GM18511 (cell line): ENCODE data around the gene HSPA1B.
"Not testable (repeated sequence)": the region's sequence is repeated elsewhere in the genome, so short reads cannot be mapped to it uniquely, and the experiment has no call there.

Source experiments
- ATAC-seq: cut with Tn5 transposase; IDR thresholded peaks from one replicate; pipeline ENCODE4 v1.9.1; 2021; ENCODE audit warnings: mild to moderate bottlenecking, moderate library complexity; ENCODE audit not compliant: unreplicated experiment

HSPA1B gene

GRCh38 chr6:31851980-31852718 lies 24.6 kb downstream of the HSPA1B start:
- ATAC-seq = not testable (repeated sequence)

GRCh38 chr6:31857774-31858173 lies 30.2 kb downstream of the HSPA1B start:
- not testable (repeated sequence) for ATAC-seq

GRCh38 chr6:31858707-31859106 lies 31.2 kb downstream of the HSPA1B start:
- no peak for ATAC-seq

- ATAC-seq = no peak
Measured at GRCh38 chr6:31859923-31860322, 32.4 kb downstream of the HSPA1B start.

- no peak for ATAC-seq
Measured at GRCh38 chr6:31860349-31860748, 32.8 kb downstream of the HSPA1B start.

GRCh38 chr6:31861150-31861549 lies 33.6 kb downstream of the HSPA1B start:
- no peak for ATAC-seq

- ATAC-seq = no peak
Measured at GRCh38 chr6:31861919-31862343, 34.4 kb downstream of the HSPA1B start.

GRCh38 chr6:31862344-31863235 lies 35.1 kb downstream of the HSPA1B start, which contains the start of gene NEU1:
Gene NEU1, minus strand, starts transcription at chr6:31862821. Its CDS starts 45 bp downstream, at chr6:31862776.
- ATAC-seq = peak; percentile 94

GRCh38 chr6:31864123-31864562 lies 36.6 kb downstream of the HSPA1B start:
- not testable (repeated sequence) for ATAC-seq

- no peak for ATAC-seq
Measured at GRCh38 chr6:31864818-31865204, 37.3 kb downstream of the HSPA1B start.

GRCh38 chr6:31865205-31866118 lies 37.9 kb downstream of the HSPA1B start:
- no peak for ATAC-seq

GRCh38 chr6:31868658-31868971 lies 41.1 kb downstream of the HSPA1B start:
- not testable (repeated sequence) for ATAC-seq

GRCh38 chr6:31869343-31869742 lies 41.8 kb downstream of the HSPA1B start:
- ATAC-seq = no peak

- ATAC-seq = no peak
Measured at GRCh38 chr6:31870385-31870921, 42.9 kb downstream of the HSPA1B start.

GRCh38 chr6:31871046-31871659 lies 43.6 kb downstream of the HSPA1B start:
- ATAC-seq = no peak

GRCh38 chr6:31874084-31874670 lies 46.6 kb downstream of the HSPA1B start:
- ATAC-seq = no peak

- ATAC-seq = no peak
Measured at GRCh38 chr6:31874836-31875572, 47.5 kb downstream of the HSPA1B start.

- ATAC-seq = no peak
Measured at GRCh38 chr6:31875877-31876276, 48.3 kb downstream of the HSPA1B start.

- no peak for ATAC-seq
Measured at GRCh38 chr6:31876357-31876756, 48.8 kb downstream of the HSPA1B start.
